ENCODE results near the gene MTFMT. TPM values are rescaled to one million over a fixed set of nuclear protein-coding genes. Genes with fewer than 3 reads are reported as not detected.
A peak's percentile ranks its signal among the peaks of the same experiment; 100 is the strongest.
"Not testable (repeated sequence)": the region's sequence is repeated elsewhere in the genome, so short reads cannot be mapped to it uniquely, and the experiment has no call there.

MTFMT gene
- total RNA-seq, 1 experiment from 2014 or later: 23.8 TPM

DNA sequence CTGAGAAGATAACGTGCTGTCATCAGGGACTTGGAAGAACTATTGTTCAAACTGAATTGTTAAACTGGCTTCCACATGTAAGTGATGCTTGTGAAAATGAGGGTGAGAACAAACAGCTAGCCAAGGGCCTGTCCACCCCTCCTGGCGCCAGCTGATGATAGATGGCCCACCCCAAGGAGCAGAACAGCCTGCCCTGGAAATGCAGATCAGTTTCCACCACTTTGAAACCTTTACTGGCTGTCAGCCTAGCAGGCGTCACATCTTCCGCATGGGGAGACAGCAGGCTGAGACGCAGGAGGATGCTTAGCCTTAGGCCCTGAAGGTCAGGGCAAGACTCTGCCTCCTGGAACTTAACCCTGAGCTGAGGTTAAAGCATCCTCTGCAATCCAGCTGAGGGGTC lies 9.4 kb upstream of the MTFMT start:
- DNase-seq (ENCODE audit: low read depth): no peak

- no peak for DNase-seq (ENCODE audit: low read depth)
Observed at GRCh38 chr15:65038428-65038827, 9.0 kb upstream of the MTFMT start.

- DNase-seq (ENCODE audit: low read depth): no peak
Observed at GRCh38 chr15:65037309-65037708, 7.9 kb upstream of the MTFMT start.

- DNase-seq (ENCODE audit: low read depth): no peak
Observed at GRCh38 chr15:65034719-65035118, 5.3 kb upstream of the MTFMT start.

GRCh38 chr15:65033659-65034269 lies 4.3 kb upstream of the MTFMT start:
- DNase-seq (ENCODE audit: low read depth): peak; percentile 53

DNA sequence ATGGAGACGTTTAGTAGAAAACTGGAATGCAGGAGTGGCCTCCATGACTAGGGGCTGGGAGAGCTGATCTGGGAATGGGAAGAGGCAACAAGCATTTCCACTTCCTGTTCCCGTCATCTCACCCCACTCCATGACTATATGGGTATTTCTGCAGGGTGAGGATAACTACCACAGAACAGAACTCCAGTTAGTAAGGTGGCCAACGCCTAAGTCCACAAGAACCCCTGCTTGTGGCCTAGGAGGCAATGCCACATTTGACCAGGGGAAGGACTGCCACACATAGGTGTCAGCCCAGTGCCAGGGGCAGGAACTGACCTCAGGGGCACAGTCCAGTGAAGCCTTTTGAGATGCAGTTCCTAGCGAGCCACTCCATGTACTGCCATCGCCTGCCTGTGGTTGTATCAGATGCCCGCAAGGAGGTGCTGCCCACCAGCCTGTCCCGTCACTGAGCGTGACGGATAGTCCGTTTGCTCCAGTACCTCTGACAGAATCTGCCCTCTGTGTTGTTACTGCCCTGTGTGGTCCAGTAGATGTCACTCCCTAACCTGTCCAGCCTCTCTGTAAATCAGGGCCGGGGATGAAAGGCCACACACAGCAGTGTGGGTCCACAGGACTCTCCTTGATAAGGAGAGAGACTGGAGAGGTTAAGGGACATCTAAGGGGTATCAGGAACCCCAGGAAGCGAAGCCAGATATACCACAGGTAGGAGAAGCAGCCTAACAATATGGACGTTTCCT lies 3.5 kb upstream of the MTFMT start:
- DNase-seq (ENCODE audit: low read depth): peak; percentile 60

GRCh38 chr15:65029736-65030208 lies 333 bp upstream of the MTFMT start:
- no peak for DNase-seq (ENCODE audit: low read depth)

DNA sequence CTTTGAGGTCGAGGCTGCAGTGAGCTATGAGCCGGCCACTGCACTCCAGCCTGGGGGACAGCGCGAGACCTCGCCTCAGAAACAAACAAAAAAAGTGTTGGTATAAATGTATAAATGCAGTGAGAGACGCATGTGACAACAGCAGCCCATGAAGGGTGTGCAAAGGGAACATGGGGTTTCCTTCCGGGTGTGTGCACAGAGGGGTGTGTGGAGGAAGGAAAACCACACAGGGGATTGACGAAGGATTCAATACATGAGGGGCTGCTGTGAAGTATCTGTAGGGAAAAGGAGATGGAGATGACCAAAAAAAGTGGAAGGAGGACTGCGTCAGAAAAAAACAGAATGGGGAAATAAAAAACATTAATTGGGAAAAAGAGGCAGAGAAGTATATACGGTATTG lies 1.1 kb downstream of the MTFMT start:
- DNase-seq (ENCODE audit: low read depth): no peak

DNA sequence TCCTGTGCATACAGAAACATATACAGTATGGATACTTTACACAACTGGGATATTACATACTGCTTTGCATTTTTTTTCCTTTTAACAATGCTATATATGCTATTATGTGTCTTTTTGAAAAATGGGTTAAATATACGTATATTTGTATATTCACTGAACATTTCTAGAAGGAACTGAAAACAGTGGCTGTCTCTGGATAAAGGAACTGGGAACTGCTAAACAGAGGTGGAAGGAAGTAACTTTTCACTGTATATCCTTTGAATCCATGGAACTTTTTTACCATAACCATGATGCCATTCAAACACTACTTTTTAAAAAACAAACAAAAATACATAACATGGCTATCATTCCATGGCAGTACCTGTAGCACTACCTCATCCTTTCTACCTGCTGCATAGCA lies 1.8 kb downstream of the MTFMT start:
- no peak for DNase-seq (ENCODE audit: low read depth)

DNA sequence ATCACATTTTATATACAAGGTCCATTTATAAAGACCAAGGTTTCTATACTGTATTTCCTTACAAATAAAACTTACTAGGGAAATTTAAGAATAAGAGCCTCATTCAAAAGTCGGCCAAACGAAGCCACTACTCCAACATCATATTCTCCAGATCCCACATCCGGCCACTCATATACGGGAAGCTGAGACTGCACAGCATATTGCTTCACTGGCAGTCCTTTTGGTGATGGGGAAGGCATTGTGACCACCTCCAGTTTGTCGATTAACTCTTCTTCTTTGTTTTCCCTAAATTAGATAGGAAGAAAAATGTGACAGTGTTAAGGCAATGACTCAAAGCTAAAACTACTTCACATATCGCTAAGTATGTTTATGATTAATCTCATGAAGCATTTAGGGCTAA lies 2.7 kb downstream of the MTFMT start:
- peak; percentile 28 for DNase-seq (ENCODE audit: low read depth)

GRCh38 chr15:65021488-65021887 lies 8.0 kb downstream of the MTFMT start:
- DNase-seq (ENCODE audit: low read depth): no peak

GRCh38 chr15:65020419-65020818 lies 9.0 kb downstream of the MTFMT start:
- DNase-seq (ENCODE audit: low read depth): no peak

- DNase-seq (ENCODE audit: low read depth): not testable (repeated sequence)
Observed at GRCh38 chr15:65011198-65011597, 18.2 kb downstream of the MTFMT start.

- no peak for DNase-seq (ENCODE audit: low read depth)
Observed at GRCh38 chr15:65008983-65009382, 20.5 kb downstream of the MTFMT start.

- no peak for DNase-seq (ENCODE audit: low read depth)
Observed at GRCh38 chr15:65006876-65007275, 22.6 kb downstream of the MTFMT start.

- no peak for DNase-seq (ENCODE audit: low read depth)
Observed at GRCh38 chr15:65004993-65005392, 24.4 kb downstream of the MTFMT start.

DNA sequence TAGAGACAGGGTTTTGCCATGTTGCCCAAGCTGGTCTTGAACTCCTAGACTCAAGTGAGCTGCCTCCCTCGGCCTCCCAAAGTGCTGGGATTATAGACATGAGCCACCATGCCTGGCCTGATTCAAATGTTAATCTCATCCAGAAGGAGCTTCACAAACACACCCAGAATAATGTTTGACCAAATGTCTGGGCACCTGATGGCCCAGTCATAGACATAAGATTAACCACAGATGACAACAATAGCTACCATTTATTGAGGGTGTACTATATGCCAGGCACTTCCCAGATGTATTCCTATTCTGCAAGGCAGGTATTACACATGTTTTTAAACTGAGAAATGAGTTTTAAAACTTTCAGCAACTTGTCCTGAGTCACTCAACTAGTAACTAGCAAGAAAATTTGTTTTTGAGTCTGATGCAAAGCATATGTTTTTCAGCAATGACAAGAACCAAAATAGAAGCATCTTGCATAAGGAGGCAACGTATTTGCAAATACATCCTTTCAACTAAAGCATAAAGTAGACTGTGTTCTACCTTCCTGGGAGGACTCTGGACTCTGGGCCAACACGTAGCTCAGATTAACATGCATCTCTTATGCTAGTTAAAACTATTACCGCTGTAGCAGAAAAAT lies 31.6 kb downstream of the MTFMT start:
- no peak for DNase-seq (ENCODE audit: low read depth)

DNA sequence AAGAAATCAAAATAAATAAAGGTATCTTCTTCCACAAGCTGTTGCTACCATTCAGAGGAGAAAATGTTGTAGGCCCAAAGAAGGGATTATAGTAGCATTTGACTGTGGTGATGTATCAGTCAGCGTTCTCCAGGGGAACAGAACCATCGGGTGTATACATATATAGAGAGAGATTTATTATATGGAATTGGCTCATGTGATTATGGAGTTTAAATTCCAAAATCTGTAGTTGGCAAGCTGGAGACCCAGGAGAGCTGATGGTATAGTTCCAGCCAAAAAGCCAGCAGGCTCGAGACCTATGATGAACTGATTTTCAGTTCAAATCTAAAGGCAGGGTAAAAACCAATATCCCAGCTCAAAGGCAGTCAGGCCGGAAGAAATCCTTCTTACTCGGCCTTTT lies 32.4 kb downstream of the MTFMT start:
- no peak for DNase-seq (ENCODE audit: low read depth)

DNA sequence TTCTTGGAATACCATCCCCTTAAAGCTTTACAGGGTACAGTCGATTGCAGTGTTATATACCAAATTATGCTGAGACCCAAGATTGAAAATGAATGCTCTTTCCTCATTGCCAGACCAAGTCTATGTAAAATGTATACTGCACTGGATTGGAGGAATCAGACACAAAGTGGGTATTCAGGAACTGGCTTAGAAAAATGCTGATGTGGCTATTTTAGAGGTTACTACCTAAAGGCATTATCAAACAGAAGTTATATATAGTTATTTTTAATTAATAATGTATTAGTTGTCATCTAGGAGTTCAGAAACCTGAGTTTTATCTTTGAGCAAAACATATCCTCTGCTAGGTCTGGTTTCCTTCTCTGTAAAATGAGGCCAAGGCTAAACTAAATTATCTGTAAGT lies 36.1 kb downstream of the MTFMT start:
- no peak for DNase-seq (ENCODE audit: low read depth)

DNA sequence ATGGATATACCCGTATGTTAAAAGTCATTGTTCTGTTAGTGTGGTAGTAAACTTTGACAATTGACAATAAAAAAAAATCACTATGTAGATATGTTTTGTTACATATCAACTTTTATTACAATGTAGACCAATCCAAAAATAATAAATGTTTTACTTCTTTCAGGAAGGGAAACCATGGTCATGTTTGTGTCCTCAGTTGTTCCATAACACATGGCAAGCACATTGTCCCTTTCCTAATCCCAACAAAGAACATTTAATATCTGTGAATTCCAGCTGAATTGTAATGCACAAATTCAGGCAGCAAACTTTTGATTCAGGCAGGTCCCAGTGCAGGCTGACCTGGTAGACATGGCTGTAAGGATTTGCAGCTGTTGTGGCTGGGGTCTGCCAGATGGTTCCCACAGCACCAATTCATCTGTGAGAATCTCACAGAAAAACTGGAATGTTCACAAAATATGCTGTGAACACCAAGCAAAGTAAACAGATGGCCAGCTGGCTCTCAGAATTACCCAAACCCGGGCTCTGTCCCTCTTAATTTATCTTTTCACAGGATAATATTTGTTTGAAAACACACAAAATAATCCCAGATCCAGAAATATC lies 37.8 kb downstream of the MTFMT start:
- no peak for DNase-seq (ENCODE audit: low read depth)

DNA sequence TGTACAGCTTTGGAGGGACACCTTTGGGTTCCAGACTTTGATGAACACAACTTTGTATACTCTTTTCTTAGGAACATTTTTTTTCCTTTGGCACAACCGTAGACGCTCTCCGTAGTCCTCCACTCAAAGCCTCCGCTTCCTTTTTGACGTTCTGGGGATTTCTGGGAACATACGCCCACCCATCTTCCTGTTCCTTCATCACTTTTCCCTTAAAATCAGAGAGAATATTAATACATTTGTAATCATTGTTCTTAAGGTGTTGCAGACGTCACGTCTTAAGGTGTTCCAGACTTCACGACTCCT lies 39.3 kb downstream of the MTFMT start:
- DNase-seq (ENCODE audit: low read depth): no peak

GRCh38 chr15:64989416-64990167 lies 39.8 kb downstream of the MTFMT start, which contains the start of gene SPG21:
Gene SPG21 (minus strand): TSS chr15:64989914. CDS start chr15:64983569, 6,345 bp downstream.
- DNase-seq (ENCODE audit: low read depth): peak; percentile 93
